ENCODE results near the gene HOXA9. TPM values are rescaled to one million over a fixed set of nuclear protein-coding genes. Genes with fewer than 3 reads are reported as not detected.

Gene HOXA9
- total RNA-seq, 1 donor from 2014 or later: not detected

DNA sequence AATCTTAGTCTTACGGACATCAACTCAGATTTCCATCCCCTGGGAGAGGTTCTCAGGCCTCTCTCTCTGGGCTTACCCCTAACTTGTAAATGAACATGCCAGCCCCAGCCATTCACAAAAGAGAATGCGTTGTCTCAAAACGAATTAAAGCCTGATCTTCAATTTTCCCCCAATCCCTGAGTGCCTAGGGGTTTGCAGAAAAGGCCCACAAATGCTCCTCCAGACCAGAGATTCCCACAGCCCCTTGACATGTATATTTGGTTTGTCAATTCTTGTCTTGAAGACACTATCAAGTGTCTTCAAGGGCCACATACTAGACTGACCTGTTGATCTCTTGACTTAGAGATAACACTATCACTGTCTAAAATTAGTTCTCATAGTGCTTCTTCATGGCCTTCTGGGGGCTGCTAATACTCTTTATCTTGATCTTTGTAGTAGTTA lies 46.4 kb upstream of the HOXA9 start:
- H3K27me3 Mint-ChIP-seq: peaks cover 100% of the 10 kb centered on the region
- DNase-seq (ENCODE audit: low spot score, unreplicated experiment): no peak
- TF ChIP-seq, protein P1, sequence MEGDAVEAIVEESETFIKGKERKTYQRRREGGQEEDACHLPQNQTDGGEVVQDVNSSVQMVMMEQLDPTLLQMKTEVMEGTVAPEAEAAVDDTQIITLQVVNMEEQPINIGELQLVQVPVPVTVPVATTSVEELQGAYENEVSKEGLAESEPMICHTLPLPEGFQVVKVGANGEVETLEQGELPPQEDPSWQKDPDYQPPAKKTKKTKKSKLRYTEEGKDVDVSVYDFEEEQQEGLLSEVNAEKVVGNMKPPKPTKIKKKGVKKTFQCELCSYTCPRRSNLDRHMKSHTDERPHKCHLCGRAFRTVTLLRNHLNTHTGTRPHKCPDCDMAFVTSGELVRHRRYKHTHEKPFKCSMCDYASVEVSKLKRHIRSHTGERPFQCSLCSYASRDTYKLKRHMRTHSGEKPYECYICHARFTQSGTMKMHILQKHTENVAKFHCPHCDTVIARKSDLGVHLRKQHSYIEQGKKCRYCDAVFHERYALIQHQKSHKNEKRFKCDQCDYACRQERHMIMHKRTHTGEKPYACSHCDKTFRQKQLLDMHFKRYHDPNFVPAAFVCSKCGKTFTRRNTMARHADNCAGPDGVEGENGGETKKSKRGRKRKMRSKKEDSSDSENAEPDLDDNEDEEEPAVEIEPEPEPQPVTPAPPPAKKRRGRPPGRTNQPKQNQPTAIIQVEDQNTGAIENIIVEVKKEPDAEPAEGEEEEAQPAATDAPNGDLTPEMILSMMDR (IDR thresholded peaks at IDR 0.05; ENCODE audit: unreplicated experiment): no peak
- H3K4me1 Mint-ChIP-seq (ENCODE audit: low read depth): peaks cover 4% of the 10 kb centered on the region
- no peaks in the 10 kb centered on the region for H3K9me3 Mint-ChIP-seq (ENCODE audit: low read depth)
- no peaks in the 10 kb centered on the region for H3K36me3 Mint-ChIP-seq (ENCODE audit: insufficient read depth)
- no peak overlapping the region for H3K4me3 Mint-ChIP-seq (ENCODE audit: low read depth)
- H3K27ac Mint-ChIP-seq: no peak overlapping the region

GRCh38 chr7:27211084-27211446 lies 45.7 kb upstream of the HOXA9 start:
- TF ChIP-seq, protein P1 (IDR thresholded peaks at IDR 0.05; ENCODE audit: unreplicated experiment): no peak
- peaks cover 100% of the 10 kb centered on the region for H3K27me3 Mint-ChIP-seq
- no peaks in the 10 kb centered on the region for H3K36me3 Mint-ChIP-seq (ENCODE audit: insufficient read depth)
- no peak overlapping the region for H3K27ac Mint-ChIP-seq
- DNase-seq (ENCODE audit: low spot score, unreplicated experiment): no peak
- no peak overlapping the region for H3K4me3 Mint-ChIP-seq (ENCODE audit: low read depth)
- H3K4me1 Mint-ChIP-seq (ENCODE audit: low read depth): peaks cover 4% of the 10 kb centered on the region
- H3K9me3 Mint-ChIP-seq (ENCODE audit: low read depth): no peaks in the 10 kb centered on the region

DNA sequence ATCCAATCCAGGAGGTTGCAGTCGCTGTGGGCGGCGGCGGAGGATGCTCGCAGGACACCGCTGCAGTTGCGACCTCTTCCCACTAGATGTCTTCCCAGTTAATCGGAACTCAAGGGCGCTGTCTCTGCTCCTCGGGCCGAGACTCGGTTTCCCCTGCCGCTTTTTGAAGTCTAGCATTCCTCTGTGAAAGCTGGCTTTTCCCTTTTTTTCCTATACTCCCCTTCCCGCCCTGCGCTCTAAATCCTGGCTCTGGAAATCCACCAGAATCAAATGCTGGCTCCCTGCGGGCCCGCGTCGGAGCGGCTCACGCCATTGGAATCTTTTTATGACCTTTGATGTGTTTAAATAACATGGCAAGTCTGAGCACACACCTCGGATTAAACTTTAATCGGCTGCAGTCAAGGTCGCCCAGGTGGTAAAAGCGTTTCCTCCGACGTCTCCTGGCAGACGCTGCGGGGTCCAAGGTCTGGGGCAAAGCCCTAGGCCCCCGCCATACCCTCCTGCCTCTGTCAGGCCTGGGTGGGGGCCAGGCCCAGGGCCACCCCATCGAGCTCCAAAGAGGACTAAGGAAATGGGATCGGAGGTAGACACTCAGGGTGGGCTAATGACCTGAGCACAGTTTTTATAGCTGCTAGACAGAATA lies 45.2 kb upstream of the HOXA9 start:
- no peaks in the 10 kb centered on the region for H3K36me3 Mint-ChIP-seq (ENCODE audit: insufficient read depth)
- peaks cover 100% of the 10 kb centered on the region for H3K27me3 Mint-ChIP-seq
- no peak for DNase-seq (ENCODE audit: low spot score, unreplicated experiment)
- no peak overlapping the region for H3K27ac Mint-ChIP-seq
- TF ChIP-seq, protein P1 (IDR thresholded peaks at IDR 0.05; ENCODE audit: unreplicated experiment): peak; percentile 74
- peak overlapping the region; percentile 56 for H3K4me3 Mint-ChIP-seq (ENCODE audit: low read depth)
- peaks cover 5% of the 10 kb centered on the region for H3K4me1 Mint-ChIP-seq (ENCODE audit: low read depth)
- H3K9me3 Mint-ChIP-seq (ENCODE audit: low read depth): no peaks in the 10 kb centered on the region

GRCh38 chr7:27209933-27210440 lies 44.6 kb upstream of the HOXA9 start:
- peaks cover 100% of the 10 kb centered on the region for H3K27me3 Mint-ChIP-seq
- H3K27ac Mint-ChIP-seq: no peak overlapping the region
- H3K9me3 Mint-ChIP-seq (ENCODE audit: low read depth): no peaks in the 10 kb centered on the region
- H3K4me3 Mint-ChIP-seq (ENCODE audit: low read depth): no peak overlapping the region
- TF ChIP-seq, protein P1 (IDR thresholded peaks at IDR 0.05; ENCODE audit: unreplicated experiment): no peak
- no peaks in the 10 kb centered on the region for H3K36me3 Mint-ChIP-seq (ENCODE audit: insufficient read depth)
- peaks cover 5% of the 10 kb centered on the region for H3K4me1 Mint-ChIP-seq (ENCODE audit: low read depth)
- DNase-seq (ENCODE audit: low spot score, unreplicated experiment): no peak

GRCh38 chr7:27208998-27209397 lies 43.7 kb upstream of the HOXA9 start:
- Mint-ChIP-seq H3K4me3 (ENCODE audit: low read depth) (no peak overlapping the region), H3K36me3 (ENCODE audit: insufficient read depth) (no peaks in the 10 kb centered on the region), H3K27ac (no peak overlapping the region), H3K9me3 (ENCODE audit: low read depth) (no peaks in the 10 kb centered on the region), H3K4me1 (ENCODE audit: low read depth) (peaks cover 5% of the 10 kb centered on the region), H3K27me3 (peaks cover 100% of the 10 kb centered on the region)
- DNase-seq (ENCODE audit: low spot score, unreplicated experiment): no peak
- TF ChIP-seq, protein P1 (IDR thresholded peaks at IDR 0.05; ENCODE audit: unreplicated experiment): no peak

Measured in progenitor cell of endocrine pancreas (in vitro differentiated cells).